GM23338 (cell line): ENCODE data around the gene ATP9A. TPM values are rescaled to one million over a fixed set of nuclear protein-coding genes. Genes with fewer than 3 reads are reported as not detected.

ENCODE experiments used
- ATAC-seq: fragments of 200-7000 bp; cut with Tn5 transposase; 3 replicates; pipeline ENCODE4 v1.9.1; 2020
- DNase-seq: peaks from one replicate; pipeline ENCODE4 v3.0.0-alpha.2; 2015; ENCODE audit warnings: low spot score
- H2AFZ ChIP-seq: fragments of 200-600 bp; sonication (generic); 2 replicates; pipeline ENCODE4 v1.8.0; 2016; ENCODE audit warnings: antibody characterized with exemption, mild to moderate bottlenecking, moderate library complexity
- H3F3A ChIP-seq: fragments of 200-600 bp; sonication (generic); replicated peaks from 2 replicates; pipeline ENCODE4 v1.8.0; 2017; ENCODE audit warnings: antibody characterized with exemption, mixed run types, low read depth
- H3K27ac ChIP-seq: fragments of 200-600 bp; sonication (generic); 2 replicates; pipeline ENCODE4 v1.6.1; 2016; ENCODE audit warnings: low read depth
- H3K27me3 ChIP-seq: fragments of 200-600 bp; sonication (generic); 2 replicates; pipeline ENCODE4 v1.8.0; 2016; ENCODE audit warnings: mild to moderate bottlenecking, mixed run types, moderate library complexity; ENCODE audit not compliant: insufficient read depth
- H3K36me3 ChIP-seq: fragments of 200-600 bp; sonication (generic); 2 replicates; pipeline ENCODE4 v1.8.0; 2016; ENCODE audit warnings: mild to moderate bottlenecking; ENCODE audit not compliant: insufficient read depth
- H3K4me1 ChIP-seq: fragments of 200-600 bp; sonication (generic); 2 replicates; pipeline ENCODE4 v1.8.0; 2016; ENCODE audit warnings: mild to moderate bottlenecking, moderate library complexity; ENCODE audit not compliant: insufficient read depth
- H3K4me2 ChIP-seq: fragments of 200-600 bp; sonication (generic); 2 replicates; pipeline ENCODE4 v1.7.1; 2017; ENCODE audit warnings: mixed run types
- H3K4me3 ChIP-seq: fragments of 200-600 bp; sonication (generic); 2 replicates; pipeline ENCODE4 v1.6.1; 2016; ENCODE audit warnings: mixed run types
- H3K79me2 ChIP-seq: fragments of 200-600 bp; sonication (generic); replicated peaks from 2 replicates; pipeline ENCODE4 v1.8.0; 2017; ENCODE audit warnings: mild to moderate bottlenecking; ENCODE audit not compliant: insufficient read depth
- H3K9me2 ChIP-seq: fragments of 200-600 bp; sonication (generic); 2 replicates; pipeline ENCODE4 v1.8.0; 2017; ENCODE audit not compliant: insufficient read depth
- H4K20me1 ChIP-seq: fragments of 200-600 bp; sonication (generic); replicated peaks from 2 replicates; pipeline ENCODE4 v1.8.0; 2017; ENCODE audit warnings: mild to moderate bottlenecking; ENCODE audit not compliant: insufficient read depth
- H3K27ac Mint-ChIP-seq: 2 replicates; pipeline ENCODE4 v1.8.0; 2020; ENCODE audit warnings: inconsistent platforms, mild to moderate bottlenecking, moderate library complexity, mixed read lengths
- H3K27me3 Mint-ChIP-seq: 3 replicates; pipeline ENCODE4 v1.8.0; 2022; ENCODE audit warnings: low read depth, mild to moderate bottlenecking, moderate library complexity, mixed read lengths, inconsistent platforms; ENCODE audit not compliant: insufficient read depth, poor library complexity
- H3K36me3 Mint-ChIP-seq: 3 replicates; pipeline ENCODE4 v1.8.0; 2021; ENCODE audit warnings: low read depth, mild to moderate bottlenecking, inconsistent platforms, moderate library complexity, mixed read lengths
- H3K4me1 Mint-ChIP-seq: 3 replicates; pipeline ENCODE4 v1.8.0; 2020; ENCODE audit warnings: mild to moderate bottlenecking, inconsistent platforms, mixed read lengths
- H3K4me3 Mint-ChIP-seq: 3 replicates; pipeline ENCODE4 v1.8.0; 2021; ENCODE audit warnings: moderate library complexity, mild to moderate bottlenecking, inconsistent platforms, mixed read lengths
- H3K9me3 Mint-ChIP-seq: 3 replicates; pipeline ENCODE4 v1.8.0; 2020; ENCODE audit warnings: moderate library complexity, mild to moderate bottlenecking, inconsistent platforms, mixed read lengths
- CREB1 ChIP-seq: fragments of 250-450 bp; sonication (Bioruptor Pico); IDR thresholded peaks from 2 replicates; pipeline ENCODE4 v1.5.0; 2020; ENCODE audit warnings: low read depth, mild to moderate bottlenecking, moderate library complexity
- CTCF ChIP-seq, 2 experiments: fragments of 200-600 bp in 1 of 2; sonication (generic) in 1 of 2; conservative IDR thresholded peaks; 2 replicates each; pipeline versions ENCODE4 v1.5.1 to v1.6.1; 2016 to 2017; ENCODE audit warnings: antibody characterized with exemption in 2 of 2, low read depth in 2 of 2, mild to moderate bottlenecking in 2 of 2, moderate library complexity in 1 of 2
- EZH2 ChIP-seq: fragments of 200-600 bp; sonication (generic); IDR thresholded peaks from one replicate; pipeline ENCODE4 v1.8.0; 2017; ENCODE audit warnings: antibody characterized with exemption, mild to moderate bottlenecking, low read depth; ENCODE audit not compliant: unreplicated experiment
- JUNB ChIP-seq: IDR thresholded peaks from one replicate; pipeline ENCODE4 v1.6.1; 2016; ENCODE audit warnings: antibody characterized with exemption; ENCODE audit not compliant: unreplicated experiment
- NANOG ChIP-seq: IDR thresholded peaks from 2 replicates; pipeline ENCODE4 v1.6.1; 2016; ENCODE audit warnings: antibody characterized with exemption, borderline replicate concordance
- POLR2AphosphoS5 ChIP-seq: IDR thresholded peaks from 2 replicates; pipeline ENCODE4 v1.6.1; 2016; ENCODE audit warnings: antibody characterized with exemption, low read depth
- REST ChIP-seq: IDR thresholded peaks from one replicate; pipeline ENCODE4 v1.6.1; 2018; ENCODE audit warnings: antibody characterized with exemption; ENCODE audit not compliant: unreplicated experiment
- STAT1 ChIP-seq: IDR thresholded peaks from one replicate; pipeline ENCODE4 v1.6.1; 2016; ENCODE audit warnings: antibody characterized with exemption; ENCODE audit not compliant: unreplicated experiment
- ZNF114 ChIP-seq: fragments of 250-450 bp; sonication (Bioruptor Pico); IDR thresholded peaks from 2 replicates; pipeline ENCODE4 v1.5.0; 2020; ENCODE audit warnings: mild to moderate bottlenecking, moderate library complexity
- ZNF462 ChIP-seq: fragments of 250-450 bp; sonication (Bioruptor Pico); IDR thresholded peaks from 2 replicates; pipeline ENCODE4 v1.5.0; 2020; ENCODE audit warnings: mild to moderate bottlenecking, moderate library complexity
- polyA plus RNA-seq: library from polyadenylated mRNA; unstranded; fragments of >200 nt; fragmentation: Nextera tagmentation; extraction: Ambion mirVana; gene quantifications from 2 replicates; pipeline ENCODE4 v1.2.1, GENCODE V29; 2016
- total RNA-seq: library from RNA; depleted of rRNA; stranded (reverse); fragments of >200 nt; shearing (Covaris generic); gene quantifications from 2 replicates; pipeline ENCODE4 v1.2.3, GENCODE V29; 2014

Gene ATP9A
- total and polyA plus RNA-seq, 2 experiments from 2014 or later, result 0.94 to 5.9 TPM

- Histone ChIP-seq H3K79me2 (no peaks in the 10 kb centered on the region), H3K4me3 (no peak overlapping the region), H2AFZ (no peak overlapping the region), H3F3A (no peaks in the 10 kb centered on the region), H3K4me2 (no peak overlapping the region), H4K20me1 (no peaks in the 10 kb centered on the region), H3K36me3 (no peaks in the 10 kb centered on the region), H3K9me2 (no peaks in the 10 kb centered on the region), H3K27ac (no peak overlapping the region), H3K27me3 (no peaks in the 10 kb centered on the region), H3K4me1 (no peaks in the 10 kb centered on the region)
- ATAC-seq, result no peak
- Mint-ChIP-seq H3K36me3 (no peaks in the 10 kb centered on the region), H3K27me3 (peaks cover 1% of the 10 kb centered on the region), H3K9me3 (no peaks in the 10 kb centered on the region), H3K4me3 (no peak overlapping the region), H3K4me1 (peaks cover 8% of the 10 kb centered on the region), H3K27ac (no peak overlapping the region)
- TF ChIP-seq POLR2AphosphoS5 (no peak), ZNF114 (CRISPR knock-in tag) (no peak), EZH2 (no peak), JUNB (no peak), REST (no peak), CREB1 (CRISPR knock-in tag) (no peak), CTCF (conservative IDR thresholded peaks at IDR 0.05; ENCODE audit: low read depth in 2 of 2) (no peak), STAT1 (no peak)
- no peak for DNase-seq
Observed at GRCh38 chr20:51648571-51648947, 119.6 kb downstream of the ATP9A start.

- no peak overlapping the region for H3K27ac ChIP-seq
- H3K4me2 ChIP-seq, result no peak overlapping the region
- Mint-ChIP-seq H3K9me3 (no peaks in the 10 kb centered on the region), H3K36me3 (no peaks in the 10 kb centered on the region), H3K27me3 (peaks cover 1% of the 10 kb centered on the region), H3K4me1 (peaks cover 8% of the 10 kb centered on the region), H3K4me3 (no peak overlapping the region), H3K27ac (no peak overlapping the region)
- ATAC-seq, result no peak
- H3K79me2 ChIP-seq, result no peaks in the 10 kb centered on the region
- H3K4me3 ChIP-seq, result no peak overlapping the region
- no peaks in the 10 kb centered on the region for H3K4me1 ChIP-seq
- H4K20me1 ChIP-seq, result no peaks in the 10 kb centered on the region
- H3K9me2 ChIP-seq, result no peaks in the 10 kb centered on the region
- DNase-seq, result no peak
- H2AFZ ChIP-seq, result no peak overlapping the region
- no peaks in the 10 kb centered on the region for H3K36me3 ChIP-seq
- no peaks in the 10 kb centered on the region for H3F3A ChIP-seq
- H3K27me3 ChIP-seq, result no peaks in the 10 kb centered on the region
- TF ChIP-seq ZNF462 (CRISPR knock-in tag) (no peak), STAT1 (no peak), JUNB (no peak), NANOG (no peak)
Observed at GRCh38 chr20:51647674-51648570, 120.3 kb downstream of the ATP9A start.
